ENCODE data around the gene HDAC4. TPM values are rescaled to one million over a fixed set of nuclear protein-coding genes. Genes with fewer than 3 reads are reported as not detected.

The HDAC4 gene
- total and polyA plus RNA-seq, 9 of the 15 experiments (the other 6 are each of a cell fraction or from before 2014, with no cell fraction given) = 0.11 to 20.2 (median 4.0) TPM

- Histone ChIP-seq H3K27ac (ENCODE audit: extremely low read depth, low read depth, low read length) (no peak overlapping the region), H3K4me1 (replicated peaks in 1 of 2; ENCODE audit: control insufficient read depth in 2 of 2, insufficient read depth in 2 of 2, low read length in 2 of 2) (no peaks in the 10 kb centered on the region), H4K20me1 (replicated peaks; ENCODE audit: control insufficient read depth, insufficient read depth, low read length) (0 out of 2 replicates have a peak, but pooled peaks cover 7% of the 10 kb centered on the region), H3K9me1 (ENCODE audit: control insufficient read depth, insufficient read depth, low read length) (no peaks in the 10 kb centered on the region), H3K9ac (ENCODE audit: insufficient read depth in 1 of 2, low read depth in 2 of 2, low read length in 2 of 2) (no peak overlapping the region), H3K36me3 (ENCODE audit: control insufficient read depth, insufficient read depth, low read length) (peaks cover 10% of the 10 kb centered on the region; the same call in 1 of the 3 replicates), H2AFZ (ENCODE audit: low read depth, low read length) (no peak overlapping the region), H3K4me3 (no peak overlapping the region), H3K9me3 (replicated peaks; ENCODE audit: control insufficient read depth, insufficient read depth, low read depth, low read length) (no peaks in the 10 kb centered on the region), H3K79me2 (ENCODE audit: control insufficient read depth, insufficient read depth, low read length) (no peaks in the 10 kb centered on the region), H3K27me3 (ENCODE audit: control insufficient read depth in 2 of 2, insufficient read depth in 2 of 2, low read length in 2 of 2) (no peaks in the 10 kb centered on the region), H3K4me2 (ENCODE audit: insufficient read depth, low read length) (no peak overlapping the region)
- peak; percentile 28 for TF ChIP-seq RBM22 (IDR thresholded peaks at IDR 0.05; ENCODE audit: low read depth, low read length, poor library complexity, severe bottlenecking)
- TF ChIP-seq ZNF766 (CRISPR knock-in tag; conservative IDR thresholded peaks at IDR 0.05) = no peak
- intact Hi-C loops (cut with micrococcal nuclease) (no loop called here), in situ Hi-C loops (cut with MboI) (no loop called here)
- no TSS peak for BruUV-seq (replicated peaks)
- ChIA-PET POLR2A (interaction anchor here (1.2 kb wide), 1 partner anchor 813 kb away, joined by 4 read pairs; no protein-coding TSS in a partner anchor), CTCF (ENCODE audit: low intra/inter-chr PET ratio) (no interaction called here)
- 84% methylated on average over 15 of the region's 23 CpGs for WGBS (ENCODE audit: insufficient coverage, low coverage, missing lambda C conversion rate)
- ATAC-seq = no peak
- no peak for DNase-seq (ENCODE audit: extremely low read depth in 1 of 4, low spot score in 3 of 4)
- FAIRE-seq = no peak
These were observed 260.3 kb downstream of the HDAC4 start for GRCh38 chr2:239140346-239141020.

- WGBS (ENCODE audit: insufficient coverage, low coverage, missing lambda C conversion rate) = 85% methylated on average over 9 of the region's 29 CpGs
- TF ChIP-seq POLR2B (IDR thresholded peaks at IDR 0.05; ENCODE audit: low read depth, partially characterized antibody) = no peak
- TF ChIP-seq GATAD2A (IDR thresholded peaks at IDR 0.05) = no peak
- TF ChIP-seq NCOA4 (IDR thresholded peaks at IDR 0.05; ENCODE audit: partially characterized antibody) = no peak
- TF ChIP-seq ZNF785 (CRISPR knock-in tag; IDR thresholded peaks at IDR 0.05) = no peak
- no peak for TF ChIP-seq TAF1 (IDR thresholded peaks at IDR 0.05; ENCODE audit: control insufficient read depth, extremely low read depth, insufficient read depth, low read length, severe bottlenecking)
- no peak for TF ChIP-seq SREBF2 (CRISPR knock-in tag; IDR thresholded peaks at IDR 0.05)
- no peak for TF ChIP-seq HDAC2 (IDR thresholded peaks at IDR 0.05)
- TF ChIP-seq GABPA (tag; conservative IDR thresholded peaks at IDR 0.05; ENCODE audit: low read depth) = no peak
- no peak for TF ChIP-seq NR2C1 (IDR thresholded peaks at IDR 0.05)
- no peak for TF ChIP-seq NR2C1 (tag; IDR thresholded peaks at IDR 0.05)
- no peak for TF ChIP-seq NCOA6 (IDR thresholded peaks at IDR 0.05)
- TF ChIP-seq NCOA2 (IDR thresholded peaks at IDR 0.05; ENCODE audit: partially characterized antibody in 2 of 2) = no peak
- no peak for TF ChIP-seq ARID1B (IDR thresholded peaks at IDR 0.05)
- TF ChIP-seq CXXC5 (CRISPR knock-in tag; IDR thresholded peaks at IDR 0.05) = no peak
- no peak for TF ChIP-seq PRPF4 (IDR thresholded peaks at IDR 0.05; ENCODE audit: insufficient read depth, low read depth, low read length, poor library complexity, severe bottlenecking)
- no peak for TF ChIP-seq CREM (IDR thresholded peaks at IDR 0.05; ENCODE audit: low read depth)
- no peak for TF ChIP-seq ERF (CRISPR knock-in tag; IDR thresholded peaks at IDR 0.05)
These were observed 261.3 kb downstream of the HDAC4 start for GRCh38 chr2:239139566-239139965.

More at GRCh38 chr2:239139566-239139965, 261.3 kb downstream of the HDAC4 start:
- Histone ChIP-seq H3K4me1 (replicated peaks in 1 of 2; ENCODE audit: control insufficient read depth in 2 of 2, insufficient read depth in 2 of 2, low read length in 2 of 2) (no peaks in the 10 kb centered on the region), H4K20me1 (replicated peaks; ENCODE audit: control insufficient read depth, insufficient read depth, low read length) (0 out of 2 replicates have a peak, but pooled peaks cover 7% of the 10 kb centered on the region), H2AFZ (ENCODE audit: low read depth, low read length) (no peak overlapping the region), H3K9ac (ENCODE audit: insufficient read depth in 1 of 2, low read depth in 2 of 2, low read length in 2 of 2) (no peak overlapping the region), H3K9me3 (replicated peaks; ENCODE audit: control insufficient read depth, insufficient read depth, low read depth, low read length) (no peaks in the 10 kb centered on the region), H3K9me1 (ENCODE audit: control insufficient read depth, insufficient read depth, low read length) (no peaks in the 10 kb centered on the region), H3K4me2 (ENCODE audit: insufficient read depth, low read length) (no peak overlapping the region), H3K79me2 (ENCODE audit: control insufficient read depth, insufficient read depth, low read length) (no peaks in the 10 kb centered on the region), H3K4me3 (no peak overlapping the region), H3K36me3 (ENCODE audit: control insufficient read depth, insufficient read depth, low read length) (peaks cover 12% of the 10 kb centered on the region; the same call in 1 of the 3 replicates), H3K27me3 (ENCODE audit: control insufficient read depth in 2 of 2, insufficient read depth in 2 of 2, low read length in 2 of 2) (no peaks in the 10 kb centered on the region), H3K27ac (ENCODE audit: extremely low read depth, low read depth, low read length) (no peak overlapping the region)
- in situ Hi-C loops (cut with MboI) = no loop called here
- ChIA-PET POLR2A (interaction anchor here (0.7 kb wide), 1 partner anchor 15 kb away, joined by 3 read pairs; no protein-coding TSS in a partner anchor), CTCF (ENCODE audit: low intra/inter-chr PET ratio) (no interaction called here)
- intact Hi-C loops (cut with micrococcal nuclease) = no loop called here
- DNase-seq (ENCODE audit: extremely low read depth in 1 of 4, low spot score in 3 of 4) (no peak), FAIRE-seq (no peak), ATAC-seq (no peak)
- no TSS peak for BruUV-seq (replicated peaks)
